OCI-LY1 (cell line): ENCODE results near the gene FBLIM1.
"Not testable (repeated sequence)": the region's sequence is repeated elsewhere in the genome, so short reads cannot be mapped to it uniquely, and the experiment has no call there.

Experiments used
- EZH2 ChIP-seq: fragments of 200-600 bp; sonication (generic), shearing (Covaris generic); IDR thresholded peaks from 2 replicates; pipeline ENCODE4 v1.8.0; 2017; ENCODE audit warnings: borderline replicate concordance, mixed run types, mild to moderate bottlenecking, antibody characterized with exemption, low read length, moderate library complexity, mixed read lengths
- TF ChIP-seq, protein P1 (sequence below): fragments of 200-600 bp; sonication (generic), shearing (Covaris generic); IDR thresholded peaks from 2 replicates; pipeline ENCODE4 v1.5.1; 2017; ENCODE audit warnings: mild to moderate bottlenecking, antibody characterized with exemption, low read length, moderate library complexity, mixed read lengths

DNA sequence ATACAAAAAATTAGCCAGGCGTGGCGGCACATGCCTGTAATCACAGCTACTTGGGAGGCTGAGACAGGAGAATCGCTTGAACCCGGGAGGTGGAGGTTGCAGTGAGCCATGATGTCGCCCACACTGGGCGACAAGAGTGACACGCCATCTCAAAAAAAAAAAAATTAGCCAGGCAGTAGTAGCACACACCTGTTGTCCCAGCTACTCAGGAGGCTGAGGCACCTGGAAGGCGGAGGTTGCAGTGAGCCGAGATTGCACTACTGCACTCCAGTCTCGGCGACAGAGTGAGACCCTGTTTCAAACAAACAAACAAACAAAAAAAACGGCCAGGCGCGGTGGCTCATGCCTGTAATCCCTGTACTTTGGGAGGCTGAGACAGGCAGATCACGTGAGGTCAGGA is 69.0 kb downstream of the FBLIM1 start:
- TF ChIP-seq, protein P1, sequence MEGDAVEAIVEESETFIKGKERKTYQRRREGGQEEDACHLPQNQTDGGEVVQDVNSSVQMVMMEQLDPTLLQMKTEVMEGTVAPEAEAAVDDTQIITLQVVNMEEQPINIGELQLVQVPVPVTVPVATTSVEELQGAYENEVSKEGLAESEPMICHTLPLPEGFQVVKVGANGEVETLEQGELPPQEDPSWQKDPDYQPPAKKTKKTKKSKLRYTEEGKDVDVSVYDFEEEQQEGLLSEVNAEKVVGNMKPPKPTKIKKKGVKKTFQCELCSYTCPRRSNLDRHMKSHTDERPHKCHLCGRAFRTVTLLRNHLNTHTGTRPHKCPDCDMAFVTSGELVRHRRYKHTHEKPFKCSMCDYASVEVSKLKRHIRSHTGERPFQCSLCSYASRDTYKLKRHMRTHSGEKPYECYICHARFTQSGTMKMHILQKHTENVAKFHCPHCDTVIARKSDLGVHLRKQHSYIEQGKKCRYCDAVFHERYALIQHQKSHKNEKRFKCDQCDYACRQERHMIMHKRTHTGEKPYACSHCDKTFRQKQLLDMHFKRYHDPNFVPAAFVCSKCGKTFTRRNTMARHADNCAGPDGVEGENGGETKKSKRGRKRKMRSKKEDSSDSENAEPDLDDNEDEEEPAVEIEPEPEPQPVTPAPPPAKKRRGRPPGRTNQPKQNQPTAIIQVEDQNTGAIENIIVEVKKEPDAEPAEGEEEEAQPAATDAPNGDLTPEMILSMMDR, result not testable (repeated sequence)
- not testable (repeated sequence) for TF ChIP-seq EZH2
